ENCODE data around the gene RNF141.

RNF141 gene

DNA sequence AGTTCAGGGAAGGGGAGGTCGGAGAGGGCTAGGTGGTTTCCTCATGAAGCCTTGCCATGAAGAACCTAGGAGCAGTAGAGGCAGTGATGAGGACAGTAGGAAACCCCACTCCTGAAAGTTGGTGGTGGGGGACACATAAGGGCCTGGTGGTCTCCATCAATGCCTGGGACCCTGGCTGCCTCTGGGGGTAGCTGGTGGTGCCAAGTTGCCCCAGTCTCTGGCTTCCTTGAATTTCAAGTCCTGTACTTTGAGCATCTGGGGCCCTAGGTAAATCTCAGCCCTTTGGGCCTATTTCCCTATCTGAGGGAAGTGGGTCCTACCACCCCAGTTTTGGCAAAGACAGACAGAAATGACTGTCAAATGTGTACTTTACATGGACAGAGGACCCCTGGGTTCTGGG is 57.8 kb downstream of the RNF141 start:
- whole genome bisulfite sequencing (ENCODE audit: insufficient coverage, insufficient read length) = no CpG with 5 or more reads among the region's 1 CpG
- Histone ChIP-seq H3K27ac (ENCODE audit: low read length) (no peak overlapping the region), H3K9me3 (ENCODE audit: control insufficient read depth, insufficient read depth, low read length) (no peaks in the 10 kb centered on the region), H3K4me3 (ENCODE audit: low read length) (no peak overlapping the region), H3K27me3 (ENCODE audit: control insufficient read depth, insufficient read depth, low read length) (no peaks in the 10 kb centered on the region), H3K4me1 (ENCODE audit: control insufficient read depth, insufficient read depth, low read length) (no peaks in the 10 kb centered on the region; the same call in 1 of the 2 replicates), H3K36me3 (ENCODE audit: control insufficient read depth, insufficient read depth, low read length) (no peaks in the 10 kb centered on the region)
- no peak for DNase-seq (ENCODE audit: low read depth, low spot score)

DNA sequence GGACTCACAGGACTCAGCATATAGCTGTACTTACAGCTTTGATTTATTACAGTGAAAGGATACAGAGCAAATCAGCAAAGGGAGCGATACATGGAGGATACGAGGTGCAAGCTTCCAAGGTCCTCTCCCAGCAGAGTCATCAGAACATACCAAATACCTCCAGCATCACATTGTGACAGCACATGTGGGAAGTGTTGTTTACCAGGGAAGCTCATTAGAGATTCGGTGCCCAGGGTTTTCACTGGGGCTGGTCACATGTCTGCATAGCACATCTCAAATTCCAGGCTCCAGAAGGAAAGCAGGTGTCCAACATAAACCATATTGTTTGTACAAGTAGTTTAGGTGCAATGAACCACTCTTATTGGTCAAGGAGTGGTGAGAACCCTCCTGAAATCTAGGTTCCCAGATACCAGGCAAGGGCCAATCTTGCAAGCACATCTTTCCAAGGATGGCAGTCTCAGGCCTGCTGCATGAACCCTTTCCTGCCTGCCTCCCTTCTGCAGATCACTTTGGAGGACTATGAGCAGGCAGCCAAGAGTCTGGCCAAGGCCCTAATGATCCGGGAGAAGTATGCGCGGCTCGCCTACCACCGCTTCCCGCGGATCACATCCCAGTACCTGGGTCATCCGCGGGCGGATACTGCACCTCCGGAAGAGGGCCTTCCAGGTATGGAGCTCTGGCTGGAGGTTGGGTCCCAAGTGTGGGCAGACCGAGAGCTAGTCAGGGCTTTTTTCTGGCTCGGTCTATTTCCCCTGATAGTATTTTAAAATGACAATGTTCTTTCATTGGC is 59.2 kb downstream of the RNF141 start:
- H3K9me3 ChIP-seq (ENCODE audit: control insufficient read depth, insufficient read depth, low read length) = no peaks in the 10 kb centered on the region
- no peak overlapping the region for H3K4me3 ChIP-seq (ENCODE audit: low read length)
- no CpG with 5 or more reads among the region's 16 CpGs for WGBS (ENCODE audit: insufficient coverage, insufficient read length)
- no peak for DNase-seq (ENCODE audit: low read depth, low spot score)
- H3K27ac ChIP-seq (ENCODE audit: low read length) = no peak overlapping the region
- no peaks in the 10 kb centered on the region for H3K36me3 ChIP-seq (ENCODE audit: control insufficient read depth, insufficient read depth, low read length)
- no peaks in the 10 kb centered on the region for H3K4me1 ChIP-seq (ENCODE audit: control insufficient read depth, insufficient read depth, low read length)
- no peaks in the 10 kb centered on the region for H3K27me3 ChIP-seq (ENCODE audit: control insufficient read depth, insufficient read depth, low read length)

DNA sequence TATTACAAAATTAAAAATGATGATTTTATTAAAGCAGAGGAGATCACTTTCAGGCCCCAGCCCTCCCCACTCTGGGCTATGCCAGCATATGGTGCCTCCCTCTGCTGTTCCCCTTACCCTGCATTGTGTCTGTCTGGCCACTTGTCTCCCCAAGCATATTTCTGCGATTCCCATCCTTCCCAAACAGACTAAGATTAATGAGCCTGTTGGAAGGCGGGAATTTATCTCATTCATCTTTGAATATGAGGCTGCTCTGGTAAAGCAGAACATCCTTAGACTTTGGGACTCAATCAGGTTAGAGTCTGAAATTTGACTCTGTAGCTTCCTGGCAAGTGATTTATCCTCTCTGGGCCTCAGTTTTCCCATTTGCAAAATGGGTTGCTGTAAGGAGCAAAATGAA is 60.2 kb downstream of the RNF141 start:
- Histone ChIP-seq H3K27ac (ENCODE audit: low read length) (no peak overlapping the region), H3K4me1 (ENCODE audit: control insufficient read depth, insufficient read depth, low read length) (no peaks in the 10 kb centered on the region), H3K36me3 (ENCODE audit: control insufficient read depth, insufficient read depth, low read length) (no peaks in the 10 kb centered on the region), H3K9me3 (ENCODE audit: control insufficient read depth, insufficient read depth, low read length) (no peaks in the 10 kb centered on the region), H3K4me3 (ENCODE audit: low read length) (no peak overlapping the region), H3K27me3 (ENCODE audit: control insufficient read depth, insufficient read depth, low read length) (no peaks in the 10 kb centered on the region)
- no peak for DNase-seq (ENCODE audit: low read depth, low spot score)
- no CpG with 5 or more reads among the region's 2 CpGs for WGBS (ENCODE audit: insufficient coverage, insufficient read length)

DNA sequence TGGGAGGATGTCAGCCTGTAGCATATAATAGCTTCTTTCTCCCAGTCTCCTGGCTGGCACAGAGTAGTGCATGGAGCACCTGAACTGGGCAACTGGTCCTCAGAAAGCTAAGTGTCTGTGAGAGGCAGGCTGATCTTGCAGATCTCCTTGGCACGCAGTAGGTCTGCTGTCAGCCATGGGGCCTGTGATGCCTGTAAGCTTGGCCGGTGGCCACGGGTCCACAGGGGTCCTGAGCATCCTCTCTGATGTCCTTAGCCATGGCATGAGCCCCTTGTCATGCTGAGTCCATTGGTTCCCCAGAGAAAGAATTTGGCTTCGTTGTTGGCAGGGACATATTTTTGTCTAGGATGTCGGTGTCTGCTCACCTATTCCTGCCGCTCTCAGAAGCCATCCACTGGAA is 61.0 kb downstream of the RNF141 start:
- Histone ChIP-seq H3K4me1 (ENCODE audit: control insufficient read depth, insufficient read depth, low read length) (no peaks in the 10 kb centered on the region), H3K27me3 (ENCODE audit: control insufficient read depth, insufficient read depth, low read length) (no peaks in the 10 kb centered on the region), H3K36me3 (ENCODE audit: control insufficient read depth, insufficient read depth, low read length) (no peaks in the 10 kb centered on the region), H3K4me3 (ENCODE audit: low read length) (no peak overlapping the region), H3K9me3 (ENCODE audit: control insufficient read depth, insufficient read depth, low read length) (no peaks in the 10 kb centered on the region), H3K27ac (ENCODE audit: low read length) (no peak overlapping the region)
- no peak for DNase-seq (ENCODE audit: low read depth, low spot score)
- WGBS (ENCODE audit: insufficient coverage, insufficient read length) = no CpG with 5 or more reads among the region's 6 CpGs

DNA sequence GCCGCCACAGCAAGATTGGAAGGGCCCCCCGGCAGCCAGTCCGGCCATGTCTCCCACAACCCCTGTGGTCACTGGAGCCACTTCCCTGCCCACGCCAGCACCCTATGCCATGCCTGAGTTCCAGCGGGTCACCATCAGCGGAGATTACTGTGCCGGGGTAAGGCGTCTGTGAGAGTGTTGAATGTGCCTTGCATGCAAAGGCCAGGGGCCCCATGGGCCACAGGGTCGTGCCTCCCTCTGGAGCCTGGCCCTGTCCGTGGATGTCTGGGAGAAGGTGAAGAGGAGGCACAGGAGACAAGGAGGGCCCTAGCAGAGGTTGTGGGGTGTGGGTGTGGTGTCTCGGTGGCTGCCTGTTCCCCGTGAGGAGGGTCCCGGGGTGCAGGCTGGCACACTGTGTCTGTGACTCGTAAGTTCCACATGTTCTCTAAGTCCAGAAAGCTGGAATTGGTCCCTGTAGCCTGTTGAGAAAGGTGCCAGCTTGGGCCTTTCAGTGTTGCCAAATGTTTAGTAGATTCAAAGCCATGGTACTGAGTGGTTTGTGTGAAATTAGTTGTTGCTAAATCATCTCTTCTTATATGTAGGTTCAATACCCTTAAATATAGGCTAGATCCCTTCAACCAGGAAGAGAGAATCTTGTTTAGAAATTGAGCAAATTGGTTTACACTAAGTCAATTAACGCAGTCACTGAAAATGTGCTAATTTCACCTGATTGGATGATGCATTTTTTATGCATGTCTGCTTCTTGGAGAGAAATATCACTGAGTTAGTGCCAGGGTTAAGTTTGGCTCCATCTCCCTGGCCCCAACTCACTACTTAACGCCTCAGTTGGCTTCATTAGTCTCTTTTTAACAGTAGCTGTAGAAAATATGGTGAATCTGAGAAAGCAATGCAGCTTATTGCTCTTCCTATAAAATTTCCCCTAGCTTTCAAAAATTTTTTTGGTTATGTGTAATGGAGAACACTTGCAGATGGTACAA is 62.1 kb downstream of the RNF141 start:
- Histone ChIP-seq H3K36me3 (ENCODE audit: control insufficient read depth, insufficient read depth, low read length) (no peaks in the 10 kb centered on the region), H3K9me3 (ENCODE audit: control insufficient read depth, insufficient read depth, low read length) (no peaks in the 10 kb centered on the region), H3K4me3 (ENCODE audit: low read length) (no peak overlapping the region), H3K27ac (ENCODE audit: low read length) (no peak overlapping the region), H3K4me1 (ENCODE audit: control insufficient read depth, insufficient read depth, low read length) (no peaks in the 10 kb centered on the region), H3K27me3 (ENCODE audit: control insufficient read depth, insufficient read depth, low read length) (no peaks in the 10 kb centered on the region)
- WGBS (ENCODE audit: insufficient coverage, insufficient read length) = no CpG with 5 or more reads among the region's 16 CpGs
- DNase-seq (ENCODE audit: low read depth, low spot score) = no peak

DNA sequence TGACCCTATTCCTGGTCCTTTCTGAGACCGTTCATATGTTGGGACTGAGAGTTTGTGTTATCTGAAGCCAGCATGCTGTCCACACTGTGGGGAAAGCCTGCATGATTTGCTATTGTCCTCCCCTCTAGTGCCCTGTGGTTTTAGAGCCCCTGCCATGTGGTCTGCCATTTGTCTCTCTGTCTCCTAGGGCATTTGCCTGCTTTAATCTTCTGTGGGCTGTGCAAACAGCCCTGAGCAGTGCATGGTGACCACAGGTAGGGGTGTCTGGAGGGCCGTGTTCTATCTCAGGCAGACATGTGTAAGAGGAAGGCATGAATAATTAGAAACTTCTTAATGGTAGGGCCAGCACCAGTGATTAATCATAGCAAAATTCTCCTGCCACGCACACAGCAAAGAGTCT is 62.9 kb downstream of the RNF141 start:
- no peak overlapping the region for H3K27ac ChIP-seq (ENCODE audit: low read length)
- H3K27me3 ChIP-seq (ENCODE audit: control insufficient read depth, insufficient read depth, low read length) = no peaks in the 10 kb centered on the region
- DNase-seq (ENCODE audit: low read depth, low spot score) = no peak
- H3K4me3 ChIP-seq (ENCODE audit: low read length) = no peak overlapping the region
- WGBS (ENCODE audit: insufficient coverage, insufficient read length) = no CpG with 5 or more reads among the region's 3 CpGs
- H3K4me1 ChIP-seq (ENCODE audit: control insufficient read depth, insufficient read depth, low read length) = no peaks in the 10 kb centered on the region
- H3K36me3 ChIP-seq (ENCODE audit: control insufficient read depth, insufficient read depth, low read length) = no peaks in the 10 kb centered on the region
- no peaks in the 10 kb centered on the region for H3K9me3 ChIP-seq (ENCODE audit: control insufficient read depth, insufficient read depth, low read length)

DNA sequence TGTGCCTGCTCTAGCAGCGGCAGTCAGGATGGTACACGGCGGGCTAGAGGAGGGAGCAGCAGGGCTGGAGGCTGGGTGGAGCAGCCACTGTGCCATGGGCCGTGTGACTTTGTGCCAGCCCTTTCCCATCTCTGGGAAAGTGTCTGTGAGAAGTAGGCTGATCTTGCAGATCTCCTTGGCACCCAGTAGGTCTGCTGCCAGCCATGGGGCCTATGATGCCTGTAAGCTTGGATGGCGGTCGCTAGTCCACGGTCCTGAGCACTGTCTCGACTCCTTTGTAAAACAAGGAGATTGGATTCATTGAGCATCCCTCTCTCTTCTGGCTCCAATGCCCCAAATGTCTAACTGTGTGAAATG is 63.3 kb downstream of the RNF141 start:
- DNase-seq (ENCODE audit: low read depth, low spot score) = no peak
- no CpG with 5 or more reads among the region's 8 CpGs for WGBS (ENCODE audit: insufficient coverage, insufficient read length)

DNA sequence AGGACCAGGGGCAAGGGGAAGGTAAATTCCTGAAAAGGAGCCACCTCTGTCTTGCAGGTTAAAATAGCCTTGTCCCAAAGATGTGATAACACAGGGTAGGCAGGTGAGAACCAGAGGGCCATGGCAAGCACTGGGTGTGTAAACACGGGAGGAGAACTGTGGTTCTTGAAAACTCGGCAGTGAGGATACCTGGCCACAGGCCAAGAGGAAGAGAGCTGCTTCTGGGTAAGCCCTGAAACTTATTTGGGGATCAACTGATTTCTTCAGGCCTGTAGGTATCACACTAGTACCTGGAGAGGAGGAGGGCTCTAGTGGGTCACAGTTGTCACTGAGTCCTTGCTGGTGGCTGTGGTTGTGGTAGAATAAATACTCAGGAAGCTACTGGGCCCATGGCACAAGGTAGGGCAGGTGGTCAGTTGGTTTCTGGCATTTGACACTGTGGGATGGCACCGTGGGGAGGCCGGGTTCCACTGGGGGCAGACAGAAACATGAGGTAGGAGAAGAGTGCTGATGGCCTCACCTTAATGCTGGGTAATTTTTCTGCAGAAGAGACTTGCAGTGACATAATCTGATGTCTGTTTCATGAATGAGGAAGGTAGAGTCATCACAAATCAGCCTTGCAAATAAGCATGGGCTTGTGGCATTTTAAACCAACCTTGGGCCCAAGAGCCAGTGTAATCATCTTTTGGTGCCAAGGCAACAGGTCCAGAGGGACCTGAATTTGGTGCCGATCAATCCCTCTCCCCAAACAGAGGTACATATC is 63.9 kb downstream of the RNF141 start:
- no CpG with 5 or more reads among the region's 5 CpGs for WGBS (ENCODE audit: insufficient coverage, insufficient read length)
- H3K4me1 ChIP-seq (ENCODE audit: control insufficient read depth, insufficient read depth, low read length) = no peaks in the 10 kb centered on the region
- no peak overlapping the region for H3K27ac ChIP-seq (ENCODE audit: low read length)
- H3K27me3 ChIP-seq (ENCODE audit: control insufficient read depth, insufficient read depth, low read length) = no peaks in the 10 kb centered on the region
- H3K9me3 ChIP-seq (ENCODE audit: control insufficient read depth, insufficient read depth, low read length) = no peaks in the 10 kb centered on the region
- no peak for DNase-seq (ENCODE audit: low read depth, low spot score)
- H3K4me3 ChIP-seq (ENCODE audit: low read length) = no peak overlapping the region
- no peaks in the 10 kb centered on the region for H3K36me3 ChIP-seq (ENCODE audit: control insufficient read depth, insufficient read depth, low read length)

More for the DNA sequence above, 63.3 kb downstream of the RNF141 start:
- no peaks in the 10 kb centered on the region for H3K27me3 ChIP-seq (ENCODE audit: control insufficient read depth, insufficient read depth, low read length)
- H3K4me1 ChIP-seq (ENCODE audit: control insufficient read depth, insufficient read depth, low read length) = no peaks in the 10 kb centered on the region
- no peaks in the 10 kb centered on the region for H3K36me3 ChIP-seq (ENCODE audit: control insufficient read depth, insufficient read depth, low read length)
- H3K27ac ChIP-seq (ENCODE audit: low read length) = no peak overlapping the region
- no peak overlapping the region for H3K4me3 ChIP-seq (ENCODE audit: low read length)
- H3K9me3 ChIP-seq (ENCODE audit: control insufficient read depth, insufficient read depth, low read length) = no peaks in the 10 kb centered on the region

DNA sequence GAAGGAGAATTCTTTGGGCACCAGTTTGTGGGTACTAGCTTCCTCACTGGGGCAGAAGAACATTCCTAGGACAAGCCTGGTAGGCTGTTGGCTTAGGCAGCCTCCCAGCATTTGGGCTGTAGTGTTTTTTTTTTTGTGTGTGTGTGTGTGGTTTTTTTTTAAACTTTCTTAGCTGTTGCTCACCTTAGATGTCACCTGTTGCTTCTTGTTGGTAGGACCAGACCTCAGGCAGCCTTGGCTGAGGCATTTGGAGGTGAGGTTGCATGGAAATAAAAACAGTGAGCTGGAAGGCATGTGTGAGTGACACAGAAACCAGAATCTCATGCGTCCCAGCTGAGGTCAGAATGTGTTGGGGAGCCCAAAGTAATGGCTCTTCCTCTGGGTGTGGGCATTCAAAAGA is 64.6 kb downstream of the RNF141 start:
- Histone ChIP-seq H3K4me1 (ENCODE audit: control insufficient read depth, insufficient read depth, low read length) (no peaks in the 10 kb centered on the region), H3K9me3 (ENCODE audit: control insufficient read depth, insufficient read depth, low read length) (no peaks in the 10 kb centered on the region), H3K27me3 (ENCODE audit: control insufficient read depth, insufficient read depth, low read length) (no peaks in the 10 kb centered on the region), H3K4me3 (ENCODE audit: low read length) (no peak overlapping the region), H3K36me3 (ENCODE audit: control insufficient read depth, insufficient read depth, low read length) (no peaks in the 10 kb centered on the region), H3K27ac (ENCODE audit: low read length) (no peak overlapping the region)
- no CpG with 5 or more reads among the region's 1 CpG for WGBS (ENCODE audit: insufficient coverage, insufficient read length)
- DNase-seq (ENCODE audit: low read depth, low spot score) = no peak

DNA sequence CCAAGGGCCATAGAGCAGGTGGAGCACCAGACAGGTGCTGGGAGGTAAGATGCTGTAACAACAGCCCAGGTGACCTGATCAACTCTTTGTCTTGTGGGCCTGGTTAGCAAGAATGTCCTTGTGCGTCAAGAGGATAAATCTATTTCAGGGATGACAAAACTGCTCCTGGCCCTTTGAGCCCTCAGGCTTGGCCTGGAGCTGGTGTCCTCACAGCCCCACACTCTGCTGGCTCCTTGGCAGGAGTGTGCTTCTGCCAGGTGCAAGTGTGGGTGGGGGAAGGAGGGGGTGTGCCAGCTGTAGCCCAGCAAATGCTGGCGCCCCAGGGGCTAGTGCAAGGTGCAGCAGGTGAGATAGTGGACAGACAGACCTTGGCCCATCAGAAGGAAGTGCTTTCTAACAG is 66.4 kb downstream of the RNF141 start:
- Histone ChIP-seq H3K36me3 (ENCODE audit: control insufficient read depth, insufficient read depth, low read length) (no peaks in the 10 kb centered on the region), H3K9me3 (ENCODE audit: control insufficient read depth, insufficient read depth, low read length) (no peaks in the 10 kb centered on the region), H3K4me3 (ENCODE audit: low read length) (no peak overlapping the region), H3K27ac (ENCODE audit: low read length) (no peak overlapping the region), H3K27me3 (ENCODE audit: control insufficient read depth, insufficient read depth, low read length) (no peaks in the 10 kb centered on the region), H3K4me1 (ENCODE audit: control insufficient read depth, insufficient read depth, low read length) (no peaks in the 10 kb centered on the region)
- no peak for DNase-seq (ENCODE audit: low read depth, low spot score)
- no CpG with 5 or more reads among the region's 2 CpGs for WGBS (ENCODE audit: insufficient coverage, insufficient read length)

Data from iPS DF 6.9 (cell line).